ENCODE results near the gene TNFAIP8.
A peak's percentile ranks its signal among the peaks of the same experiment; 100 is the strongest.

Gene TNFAIP8

DNA sequence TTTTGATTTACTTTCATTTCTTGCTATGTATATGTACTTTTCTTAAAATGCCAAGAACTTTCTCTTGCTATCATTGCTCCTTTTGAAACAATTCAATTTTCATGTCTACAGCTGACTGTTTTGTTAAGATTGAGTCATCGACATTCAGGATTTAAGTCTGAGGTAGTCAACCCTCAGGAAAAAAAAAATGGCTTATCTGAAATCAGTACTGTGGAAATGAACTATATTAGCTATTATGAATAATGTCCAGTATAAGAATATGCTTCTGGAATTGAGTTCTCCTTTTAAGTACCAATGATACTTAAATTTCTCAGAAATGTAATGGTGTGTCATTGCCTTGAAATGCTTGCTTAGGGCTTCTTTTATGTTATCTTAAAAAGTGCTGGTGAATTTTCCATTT, 37.9 kb downstream of the TNFAIP8 start:
- peak; percentile 73 for DNase-seq (ENCODE audit: low read depth, low spot score)
- in situ Hi-C loops (cut with HindIII; ENCODE audit: low sequenced_read_pairs): no loop called here
- TF ChIP-seq, protein P1, sequence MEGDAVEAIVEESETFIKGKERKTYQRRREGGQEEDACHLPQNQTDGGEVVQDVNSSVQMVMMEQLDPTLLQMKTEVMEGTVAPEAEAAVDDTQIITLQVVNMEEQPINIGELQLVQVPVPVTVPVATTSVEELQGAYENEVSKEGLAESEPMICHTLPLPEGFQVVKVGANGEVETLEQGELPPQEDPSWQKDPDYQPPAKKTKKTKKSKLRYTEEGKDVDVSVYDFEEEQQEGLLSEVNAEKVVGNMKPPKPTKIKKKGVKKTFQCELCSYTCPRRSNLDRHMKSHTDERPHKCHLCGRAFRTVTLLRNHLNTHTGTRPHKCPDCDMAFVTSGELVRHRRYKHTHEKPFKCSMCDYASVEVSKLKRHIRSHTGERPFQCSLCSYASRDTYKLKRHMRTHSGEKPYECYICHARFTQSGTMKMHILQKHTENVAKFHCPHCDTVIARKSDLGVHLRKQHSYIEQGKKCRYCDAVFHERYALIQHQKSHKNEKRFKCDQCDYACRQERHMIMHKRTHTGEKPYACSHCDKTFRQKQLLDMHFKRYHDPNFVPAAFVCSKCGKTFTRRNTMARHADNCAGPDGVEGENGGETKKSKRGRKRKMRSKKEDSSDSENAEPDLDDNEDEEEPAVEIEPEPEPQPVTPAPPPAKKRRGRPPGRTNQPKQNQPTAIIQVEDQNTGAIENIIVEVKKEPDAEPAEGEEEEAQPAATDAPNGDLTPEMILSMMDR (IDR thresholded peaks at IDR 0.05; ENCODE audit: low read depth, low read length): no peak
- no peak overlapping the region for H3K4me3 ChIP-seq (ENCODE audit: low read depth, low read length)

DNA sequence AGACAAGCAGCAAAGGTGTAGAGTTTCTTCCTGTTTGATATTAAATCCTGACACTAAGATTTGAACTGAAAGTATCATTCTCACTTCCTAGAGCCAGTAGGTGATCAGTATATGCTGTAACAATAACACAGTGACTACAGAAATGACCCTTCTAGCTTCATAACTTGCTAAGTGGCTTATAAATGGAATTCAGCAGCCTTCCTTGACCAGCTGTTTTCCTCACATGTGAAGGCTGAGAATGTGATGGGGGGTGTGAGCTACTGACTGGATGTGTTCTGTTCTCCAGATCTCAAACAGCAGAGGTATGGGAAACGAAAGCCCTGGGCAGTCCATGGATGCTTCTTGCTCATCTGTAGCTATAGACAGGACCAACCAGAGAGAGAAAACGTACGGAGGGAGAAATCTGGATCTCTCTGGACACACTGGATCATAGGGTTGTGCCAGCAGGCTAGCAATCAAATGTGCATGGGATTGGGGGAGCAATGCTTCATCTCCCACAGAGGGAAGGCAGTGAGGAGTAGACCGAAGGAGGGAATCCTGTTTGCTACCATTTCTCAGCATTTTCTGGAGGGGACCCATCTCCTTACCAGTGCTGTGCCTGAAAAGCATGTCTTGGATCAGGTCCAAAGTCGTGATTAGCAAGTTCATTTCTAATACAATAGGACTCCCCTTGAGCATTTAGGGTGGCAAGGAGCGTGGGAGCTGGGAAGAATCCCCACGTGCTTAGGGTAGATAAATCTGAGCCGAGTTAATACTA, 39.4 kb downstream of the TNFAIP8 start:
- in situ Hi-C loops (cut with HindIII; ENCODE audit: low sequenced_read_pairs): no loop called here
- no peak overlapping the region for H3K4me3 ChIP-seq (ENCODE audit: low read depth, low read length)
- no peak for DNase-seq (ENCODE audit: low read depth, low spot score)
- TF ChIP-seq, protein P1 (IDR thresholded peaks at IDR 0.05; ENCODE audit: low read depth, low read length): no peak

DNA sequence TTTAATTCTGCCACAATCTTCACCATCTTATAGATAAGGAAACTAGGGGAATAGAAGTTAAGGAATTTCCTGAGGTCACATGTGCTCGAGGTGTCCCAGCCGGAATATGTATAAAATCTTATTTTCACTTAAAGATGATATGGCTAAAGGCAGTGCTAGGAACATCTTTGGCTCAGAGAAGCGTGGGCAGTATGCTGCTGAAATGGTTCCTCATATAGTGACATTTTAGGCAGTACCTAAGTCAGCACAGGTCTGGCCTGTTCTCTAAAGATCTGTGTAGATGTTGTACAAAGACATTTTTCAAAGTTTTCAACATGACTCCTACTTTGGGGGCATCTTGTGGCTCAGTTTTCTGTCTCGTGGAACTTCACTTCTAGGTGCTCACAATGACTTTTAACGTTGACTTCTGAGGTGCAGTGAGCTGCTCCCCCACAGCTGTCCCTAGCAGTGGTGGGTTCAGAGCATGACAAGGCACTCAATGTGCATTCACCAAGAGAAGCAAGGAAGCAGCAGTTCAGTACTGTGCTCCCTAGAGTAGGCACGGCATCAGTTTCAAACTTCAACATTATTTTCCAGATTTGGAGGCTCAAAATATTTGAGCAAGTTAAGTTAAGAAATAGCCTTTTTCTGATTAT, 40.3 kb downstream of the TNFAIP8 start:
- no peak overlapping the region for H3K4me3 ChIP-seq (ENCODE audit: low read depth, low read length)
- TF ChIP-seq, protein P1 (IDR thresholded peaks at IDR 0.05; ENCODE audit: low read depth, low read length): no peak
- in situ Hi-C loops (cut with HindIII; ENCODE audit: low sequenced_read_pairs): no loop called here
- DNase-seq (ENCODE audit: low read depth, low spot score): no peak

DNA sequence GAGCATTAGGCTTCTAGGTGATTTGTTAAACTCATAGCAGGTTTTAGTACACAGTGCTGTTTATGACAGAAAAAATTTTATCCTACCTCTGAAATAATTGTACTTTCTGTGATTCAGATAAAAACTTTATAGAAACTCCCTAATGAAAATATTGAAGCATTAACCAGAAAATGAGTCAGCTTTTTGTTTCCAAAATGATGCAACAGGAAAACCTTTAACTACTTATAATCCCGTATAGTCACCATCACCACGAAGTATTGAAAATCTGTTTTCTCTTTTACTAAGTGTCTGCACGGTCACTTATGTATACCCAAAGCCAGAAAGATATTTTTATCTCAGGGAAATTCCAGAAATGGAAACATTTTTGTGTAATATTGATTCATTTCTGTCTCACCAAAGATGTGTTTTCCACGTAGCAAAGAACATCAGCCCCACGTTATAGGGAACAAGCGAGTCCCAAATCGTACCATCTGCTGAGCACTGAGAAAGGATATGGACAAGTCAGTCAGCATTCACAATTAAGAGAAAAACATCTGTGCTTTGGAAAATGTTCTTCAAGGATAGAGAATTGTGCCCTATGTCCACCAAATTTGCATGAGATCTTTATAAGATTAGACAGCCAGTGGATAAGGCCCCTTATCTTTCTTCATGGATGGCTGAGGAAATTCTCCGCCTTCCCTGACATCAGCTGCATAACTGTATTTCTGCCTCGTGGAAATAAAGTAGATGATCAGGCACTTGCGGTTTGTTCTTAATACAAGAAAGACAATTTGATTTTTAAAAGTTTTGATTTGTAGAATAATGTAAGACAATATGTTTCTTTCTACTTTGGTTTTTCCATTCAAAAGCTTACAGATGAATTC, 41.9 kb downstream of the TNFAIP8 start:
- in situ Hi-C loops (cut with HindIII; ENCODE audit: low sequenced_read_pairs): no loop called here
- TF ChIP-seq, protein P1 (IDR thresholded peaks at IDR 0.05; ENCODE audit: low read depth, low read length): no peak
- peak; percentile 76 for DNase-seq (ENCODE audit: low read depth, low spot score)
- H3K4me3 ChIP-seq (ENCODE audit: low read depth, low read length): no peak overlapping the region

DNA sequence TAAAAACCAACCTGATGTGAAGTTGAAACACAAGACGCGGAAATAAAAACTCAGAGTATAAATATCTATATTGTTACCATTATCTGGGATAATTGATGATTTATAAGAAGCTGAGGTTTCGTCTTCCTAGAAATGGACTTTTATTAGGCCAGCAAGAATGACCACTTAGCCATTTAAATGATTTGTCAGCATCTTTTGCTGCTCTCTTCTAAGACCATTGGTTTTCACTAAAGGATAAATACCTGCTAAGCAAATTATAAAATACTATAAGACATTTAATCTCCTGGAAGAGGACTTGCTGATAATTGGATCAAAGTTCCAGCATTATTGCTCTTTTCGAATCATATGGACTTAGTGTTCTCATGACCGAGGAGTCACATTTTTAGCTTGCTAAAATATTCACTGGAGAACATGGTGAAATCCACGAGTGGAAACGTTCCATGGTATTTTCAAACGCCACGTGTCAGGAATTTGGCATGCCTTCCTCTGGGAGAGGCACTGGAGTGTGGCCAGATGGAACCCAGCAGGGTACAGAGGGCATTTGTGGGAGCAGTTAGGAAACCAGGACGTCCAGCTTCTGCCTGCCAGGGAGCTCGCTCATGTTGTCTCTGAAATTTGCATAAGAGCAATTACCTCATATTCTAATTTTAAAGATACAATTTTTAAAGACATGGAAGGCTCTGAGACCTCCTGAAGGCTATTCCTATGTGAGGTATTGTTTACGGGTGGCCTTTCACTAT, 43.1 kb downstream of the TNFAIP8 start:
- TF ChIP-seq, protein P1 (IDR thresholded peaks at IDR 0.05; ENCODE audit: low read depth, low read length): no peak
- in situ Hi-C loops (cut with HindIII; ENCODE audit: low sequenced_read_pairs): no loop called here
- H3K4me3 ChIP-seq (ENCODE audit: low read depth, low read length): no peak overlapping the region
- no peak for DNase-seq (ENCODE audit: low read depth, low spot score)

DNA sequence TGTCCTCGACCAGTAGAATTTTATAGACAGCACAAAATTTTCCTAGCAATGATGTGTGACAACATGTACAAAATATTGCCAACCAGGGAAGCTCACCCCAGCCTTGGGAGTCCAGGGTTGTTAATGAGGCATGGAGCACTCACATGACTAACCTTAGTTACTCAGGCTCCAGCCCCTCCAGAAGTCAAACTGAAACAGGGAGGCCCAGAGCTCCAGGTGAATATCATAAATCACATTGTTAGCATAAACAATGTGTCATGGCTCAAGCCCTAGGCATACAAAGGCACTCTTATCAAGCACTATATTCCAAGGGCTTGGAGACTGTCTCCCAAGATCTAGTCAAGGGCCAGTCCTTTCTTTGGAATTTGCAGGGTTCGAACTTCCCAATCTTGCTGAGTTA, 44.4 kb downstream of the TNFAIP8 start:
- in situ Hi-C loops (cut with HindIII; ENCODE audit: low sequenced_read_pairs): no loop called here
- TF ChIP-seq, protein P1 (IDR thresholded peaks at IDR 0.05; ENCODE audit: low read depth, low read length): no peak
- DNase-seq (ENCODE audit: low read depth, low spot score): no peak
- H3K4me3 ChIP-seq (ENCODE audit: low read depth, low read length): no peak overlapping the region
